HUES6 (cell line): Measurements from ENCODE around the gene TP53TG5.

Experiments used
- H3K27ac ChIP-seq: 2 replicates; pipeline ENCODE4 v1.7.0; 2013; ENCODE audit warnings: low read depth, mild to moderate bottlenecking, low read length, inconsistent platforms
- H3K27me3 ChIP-seq: 2 replicates; pipeline ENCODE4 v1.6.1; 2013; ENCODE audit warnings: low read length; ENCODE audit not compliant: control insufficient read depth, insufficient read depth
- H3K36me3 ChIP-seq: 2 replicates; pipeline ENCODE4 v1.6.1; 2013; ENCODE audit warnings: low read length; ENCODE audit not compliant: control insufficient read depth, insufficient read depth
- H3K4me1 ChIP-seq: 2 replicates; pipeline ENCODE4 v1.6.1; 2013; ENCODE audit warnings: low read length; ENCODE audit not compliant: control insufficient read depth, insufficient read depth
- H3K4me3 ChIP-seq: 2 replicates; pipeline ENCODE4 v1.5.1; 2013; ENCODE audit warnings: low read depth, low read length
- H3K9ac ChIP-seq: one replicate; pipeline ENCODE4 v1.6.1; 2013; ENCODE audit warnings: mild to moderate bottlenecking, low read length
- H3K9me3 ChIP-seq: 2 replicates; pipeline ENCODE4 v1.6.1; 2013; ENCODE audit warnings: low read depth, low read length; ENCODE audit not compliant: control insufficient read depth, insufficient read depth

TP53TG5 gene

GRCh38 chr20:45413479-45413878, 35.4 kb upstream of the TP53TG5 start:
- Histone ChIP-seq H3K36me3 (peaks cover 26% of the 10 kb centered on the region), H3K27ac (no peak overlapping the region), H3K9ac (no peak overlapping the region), H3K27me3 (peaks cover 10% of the 10 kb centered on the region; the same call in 1 of the 2 replicates), H3K9me3 (no peaks in the 10 kb centered on the region), H3K4me3 (no peak overlapping the region), H3K4me1 (peaks cover 9% of the 10 kb centered on the region; the same call in 1 of the 2 replicates)

- no peak overlapping the region for H3K4me3 ChIP-seq
- no peak overlapping the region for H3K27ac ChIP-seq
- H3K27me3 ChIP-seq, result peaks cover 19% of the 10 kb centered on the region
- H3K4me1 ChIP-seq, result peaks cover 10% of the 10 kb centered on the region
- H3K9me3 ChIP-seq, result no peaks in the 10 kb centered on the region
- H3K36me3 ChIP-seq, result peaks cover 24% of the 10 kb centered on the region
- H3K9ac ChIP-seq, result no peak overlapping the region
Measured at GRCh38 chr20:45412653-45413052, 34.5 kb upstream of the TP53TG5 start.

- H3K4me1 ChIP-seq, result peaks cover 12% of the 10 kb centered on the region
- H3K27ac ChIP-seq, result no peak overlapping the region
- no peaks in the 10 kb centered on the region for H3K9me3 ChIP-seq
- peaks cover 24% of the 10 kb centered on the region for H3K36me3 ChIP-seq
- H3K4me3 ChIP-seq, result no peak overlapping the region
- H3K9ac ChIP-seq, result no peak overlapping the region
- H3K27me3 ChIP-seq, result peaks cover 36% of the 10 kb centered on the region
Measured at GRCh38 chr20:45410887-45411286, 32.8 kb upstream of the TP53TG5 start.

- H3K9me3 ChIP-seq, result no peaks in the 10 kb centered on the region
- no peak overlapping the region for H3K27ac ChIP-seq
- no peak overlapping the region for H3K4me3 ChIP-seq
- no peak overlapping the region for H3K9ac ChIP-seq
- H3K36me3 ChIP-seq, result peaks cover 24% of the 10 kb centered on the region
- H3K4me1 ChIP-seq, result peaks cover 11% of the 10 kb centered on the region; the same call in 1 of the 2 replicates
- peaks cover 47% of the 10 kb centered on the region for H3K27me3 ChIP-seq
Measured at GRCh38 chr20:45409521-45410272, 31.6 kb upstream of the TP53TG5 start.

DNA sequence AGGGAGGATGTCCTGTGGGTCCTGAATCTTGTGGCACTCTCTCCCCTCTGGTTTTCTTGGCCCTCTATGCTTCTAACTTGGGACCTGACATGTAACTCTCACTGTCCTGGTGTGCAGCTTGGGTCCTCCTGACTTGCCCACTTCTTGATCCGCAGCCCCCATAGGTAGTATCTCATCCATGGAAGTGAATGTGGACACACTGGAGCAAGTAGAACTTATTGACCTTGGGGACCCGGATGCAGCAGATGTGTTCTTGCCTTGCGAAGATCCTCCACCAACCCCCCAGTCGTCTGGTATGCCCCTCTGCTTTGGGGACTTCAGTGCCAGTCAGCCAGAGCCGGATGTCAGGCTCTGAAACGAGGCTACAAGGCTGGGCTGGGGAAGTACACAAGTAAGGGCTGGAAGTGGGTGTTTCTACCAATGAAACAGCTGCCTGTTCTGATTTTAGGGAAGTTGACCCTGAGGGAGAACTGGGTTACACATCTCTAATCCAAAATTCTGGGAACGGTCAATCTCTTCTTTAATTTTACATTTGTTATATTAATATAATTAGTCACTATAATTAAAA, 30.6 kb upstream of the TP53TG5 start:
- H3K9me3 ChIP-seq, result no peaks in the 10 kb centered on the region
- peaks cover 11% of the 10 kb centered on the region; the same call in 1 of the 2 replicates for H3K4me1 ChIP-seq
- peaks cover 24% of the 10 kb centered on the region for H3K36me3 ChIP-seq
- peaks cover 55% of the 10 kb centered on the region for H3K27me3 ChIP-seq
- H3K4me3 ChIP-seq, result no peak overlapping the region
- H3K9ac ChIP-seq, result no peak overlapping the region
- no peak overlapping the region for H3K27ac ChIP-seq

DNA sequence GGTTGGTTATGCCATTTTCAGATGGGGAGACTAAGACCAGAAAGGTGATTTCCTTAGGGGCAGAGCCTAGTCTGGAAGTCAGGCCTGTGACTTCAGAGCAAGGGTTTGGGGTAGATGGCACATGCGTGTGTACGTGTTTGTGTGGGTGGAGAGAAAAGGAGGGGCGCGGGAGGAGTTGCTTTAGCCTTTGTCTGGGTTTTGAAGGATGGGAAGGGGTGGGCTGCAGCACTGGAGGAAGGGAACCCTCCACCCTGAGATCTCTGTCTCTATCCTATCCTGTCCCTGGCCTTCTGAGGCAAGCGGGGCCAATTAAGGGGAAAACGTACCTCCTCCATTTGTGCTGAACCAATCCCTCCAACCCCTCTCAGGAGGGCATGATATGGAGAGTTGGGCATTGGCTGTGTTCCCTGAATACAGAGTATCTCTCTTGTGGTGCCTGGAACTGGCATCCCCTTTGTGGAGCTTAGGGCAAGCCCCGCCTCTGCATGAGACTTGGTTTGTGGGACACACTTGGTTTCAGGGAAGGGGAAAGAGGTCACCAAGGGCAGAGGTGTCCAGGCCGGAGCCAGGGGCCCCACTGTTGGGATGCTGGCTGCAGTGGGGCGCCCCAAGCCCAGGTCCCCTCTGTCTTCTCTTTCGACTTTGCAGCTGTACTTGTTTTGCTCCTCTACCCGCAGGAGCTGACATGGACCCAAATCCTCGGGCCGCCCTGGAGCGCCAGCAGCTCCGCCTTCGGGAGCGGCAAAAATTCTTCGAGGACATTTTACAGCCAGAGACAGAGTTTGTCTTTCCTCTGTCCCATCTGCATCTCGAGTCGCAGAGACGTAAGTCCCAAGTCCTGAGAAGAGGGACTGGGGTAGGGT, 29.9 kb upstream of the TP53TG5 start, which contains the start of gene DBNDD2:
Gene DBNDD2, plus strand, starts transcription at position 507 of the 863 bp plus-strand sequence. Its CDS starts 179 bp downstream, at position 686.
- H3K9ac ChIP-seq, result peak within 1 kb of the TSS; percentile 72
- H3K4me3 ChIP-seq, result peak within 1 kb of the TSS; percentile 75
- H3K27me3 ChIP-seq, result peaks cover 56% of the 10 kb centered on the region

GRCh38 chr20:45407067-45407745, 29.1 kb upstream of the TP53TG5 start:
- Histone ChIP-seq H3K27ac (no peak overlapping the region), H3K9me3 (peaks cover under 1% of the 10 kb centered on the region; the same call in 1 of the 2 replicates), H3K9ac (peak overlapping the region; percentile 72), H3K36me3 (peaks cover 24% of the 10 kb centered on the region), H3K4me3 (peak overlapping the region; percentile 75), H3K27me3 (peaks cover 57% of the 10 kb centered on the region), H3K4me1 (peaks cover 11% of the 10 kb centered on the region; the same call in 1 of the 2 replicates)

More for the DNA sequence above, 29.9 kb upstream of the TP53TG5 start, which contains the start of gene DBNDD2:
- Histone ChIP-seq H3K9me3 (no peaks in the 10 kb centered on the region), H3K4me1 (peaks cover 11% of the 10 kb centered on the region; the same call in 1 of the 2 replicates), H3K36me3 (peaks cover 24% of the 10 kb centered on the region), H3K27ac (no peak within 1 kb of the TSS)

GRCh38 chr20:45406260-45407066, 28.3 kb upstream of the TP53TG5 start:
- Histone ChIP-seq H3K4me3 (peak overlapping the region; percentile 75), H3K9me3 (peaks cover 7% of the 10 kb centered on the region), H3K27ac (no peak overlapping the region), H3K4me1 (peaks cover 11% of the 10 kb centered on the region; the same call in 1 of the 2 replicates), H3K9ac (peak overlapping the region; percentile 72), H3K36me3 (peaks cover 24% of the 10 kb centered on the region), H3K27me3 (peaks cover 57% of the 10 kb centered on the region)

- H3K27ac ChIP-seq, result no peak overlapping the region
Measured at GRCh38 chr20:45405571-45406259, 27.6 kb upstream of the TP53TG5 start.

More at GRCh38 chr20:45405571-45406259, 27.6 kb upstream of the TP53TG5 start:
- Histone ChIP-seq H3K4me1 (peaks cover 11% of the 10 kb centered on the region; the same call in 1 of the 2 replicates), H3K9me3 (peaks cover 14% of the 10 kb centered on the region), H3K36me3 (peaks cover 22% of the 10 kb centered on the region), H3K27me3 (peaks cover 57% of the 10 kb centered on the region), H3K4me3 (peak overlapping the region; percentile 75), H3K9ac (peak overlapping the region; percentile 61)
